ENCODE data around the gene KCNQ1OT1. TPM values are rescaled to one million over a fixed set of nuclear protein-coding genes. Genes with fewer than 3 reads are reported as not detected.

KCNQ1OT1 gene
- total RNA-seq, 1 donor = 2.7 TPM

DNA sequence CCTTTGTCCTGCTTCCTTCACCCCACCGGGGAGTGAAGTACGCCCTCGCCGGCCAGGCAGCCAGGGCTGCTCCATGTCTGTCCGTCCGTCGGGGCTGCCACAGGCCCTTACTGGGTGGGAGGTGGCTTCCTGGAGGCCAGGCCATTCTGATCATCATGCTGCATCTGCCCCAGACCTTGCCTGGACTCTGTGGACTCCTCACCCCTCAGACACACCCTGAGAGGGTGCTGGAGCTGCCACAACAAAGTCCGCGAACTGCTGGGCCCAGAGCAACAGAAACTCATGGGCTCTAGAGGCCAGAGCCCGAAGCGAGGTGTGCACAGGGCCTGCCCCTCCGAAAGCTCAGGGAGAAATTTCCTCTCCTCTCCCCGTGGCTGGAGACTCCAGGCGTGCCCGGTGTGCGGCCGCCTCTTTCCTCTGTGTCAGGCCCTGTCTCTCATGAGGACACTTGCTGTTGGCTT lies 124.2 kb downstream of the KCNQ1OT1 start:
- DNase-seq (ENCODE audit: low read depth in 2 of 3, low spot score in 2 of 3) = no peak

DNA sequence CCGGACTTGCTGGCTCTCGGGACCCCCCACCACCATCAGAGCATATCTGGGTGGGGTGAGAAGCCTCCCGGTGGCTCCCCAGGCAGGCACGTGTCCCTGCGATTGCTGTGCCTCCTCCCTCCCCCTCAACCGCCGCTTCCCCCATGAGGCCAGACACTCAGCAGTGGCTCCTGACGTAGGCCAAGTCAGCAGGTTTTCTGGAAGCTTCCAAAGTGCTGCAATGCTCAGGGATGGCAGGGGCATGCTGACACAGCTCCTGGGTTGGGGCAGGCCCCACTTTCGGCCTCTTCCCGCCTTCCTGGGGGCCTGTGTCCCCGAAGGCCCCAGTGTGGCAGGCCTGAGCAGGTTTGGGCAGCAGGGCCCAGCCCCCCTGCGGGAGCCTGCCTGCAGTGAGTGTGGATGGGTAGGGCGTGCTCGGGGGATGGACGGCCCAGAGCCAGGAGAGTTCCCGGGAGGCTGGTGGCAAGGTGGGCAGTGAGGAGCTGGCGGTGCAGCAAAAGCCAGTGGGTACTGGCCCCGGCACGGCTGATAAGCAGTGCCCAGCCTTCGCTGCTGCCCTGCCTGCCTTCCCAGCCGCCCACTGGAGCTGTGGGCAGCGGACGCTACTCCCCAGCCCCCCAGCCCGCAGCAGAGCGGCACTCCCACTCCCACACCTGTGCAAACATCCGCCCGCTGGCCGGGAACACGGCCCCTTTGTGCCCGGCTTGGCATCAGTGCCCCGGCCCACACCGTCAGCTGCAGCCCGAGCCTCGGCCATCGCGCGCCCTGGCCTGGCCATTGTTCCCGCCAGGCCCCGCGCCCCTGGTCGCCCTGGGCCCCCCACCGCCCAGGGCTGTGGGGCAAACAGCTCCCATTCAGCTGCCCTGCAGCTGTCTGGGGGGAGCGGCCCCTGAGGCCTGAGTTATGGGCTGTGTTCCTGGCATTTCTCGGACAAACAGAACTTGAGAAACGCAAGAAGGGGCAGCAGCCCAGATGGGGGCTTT lies 125.0 kb downstream of the KCNQ1OT1 start:
- no peak for DNase-seq (ENCODE audit: low read depth in 2 of 3, low spot score in 2 of 3)

DNA sequence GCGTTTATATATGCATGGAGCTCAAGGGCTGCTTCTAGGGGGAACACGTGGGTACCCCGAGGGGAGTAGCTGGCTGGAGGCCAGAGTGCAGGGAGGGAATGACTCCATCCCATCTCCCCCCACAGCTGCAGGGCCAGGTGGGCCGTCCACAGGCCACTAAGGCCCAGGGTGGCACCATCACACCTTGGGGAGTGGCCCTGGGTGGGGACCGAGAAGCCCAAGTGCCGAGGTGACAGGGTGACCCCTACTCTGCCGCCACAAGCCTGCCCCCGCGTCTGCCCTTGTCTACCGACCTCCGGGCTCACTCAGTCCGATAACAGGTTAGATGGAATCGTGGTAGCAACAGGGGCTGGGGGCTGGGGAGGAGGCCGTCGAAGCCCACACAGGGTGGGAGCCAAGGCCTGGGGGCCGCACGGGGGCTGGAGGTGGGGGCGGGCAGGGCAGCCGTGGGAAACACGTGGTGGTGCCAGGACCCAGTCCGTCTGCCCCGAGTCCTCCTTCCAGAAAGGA lies 125.7 kb downstream of the KCNQ1OT1 start:
- no peak for DNase-seq (ENCODE audit: low read depth in 2 of 3, low spot score in 2 of 3)

DNA sequence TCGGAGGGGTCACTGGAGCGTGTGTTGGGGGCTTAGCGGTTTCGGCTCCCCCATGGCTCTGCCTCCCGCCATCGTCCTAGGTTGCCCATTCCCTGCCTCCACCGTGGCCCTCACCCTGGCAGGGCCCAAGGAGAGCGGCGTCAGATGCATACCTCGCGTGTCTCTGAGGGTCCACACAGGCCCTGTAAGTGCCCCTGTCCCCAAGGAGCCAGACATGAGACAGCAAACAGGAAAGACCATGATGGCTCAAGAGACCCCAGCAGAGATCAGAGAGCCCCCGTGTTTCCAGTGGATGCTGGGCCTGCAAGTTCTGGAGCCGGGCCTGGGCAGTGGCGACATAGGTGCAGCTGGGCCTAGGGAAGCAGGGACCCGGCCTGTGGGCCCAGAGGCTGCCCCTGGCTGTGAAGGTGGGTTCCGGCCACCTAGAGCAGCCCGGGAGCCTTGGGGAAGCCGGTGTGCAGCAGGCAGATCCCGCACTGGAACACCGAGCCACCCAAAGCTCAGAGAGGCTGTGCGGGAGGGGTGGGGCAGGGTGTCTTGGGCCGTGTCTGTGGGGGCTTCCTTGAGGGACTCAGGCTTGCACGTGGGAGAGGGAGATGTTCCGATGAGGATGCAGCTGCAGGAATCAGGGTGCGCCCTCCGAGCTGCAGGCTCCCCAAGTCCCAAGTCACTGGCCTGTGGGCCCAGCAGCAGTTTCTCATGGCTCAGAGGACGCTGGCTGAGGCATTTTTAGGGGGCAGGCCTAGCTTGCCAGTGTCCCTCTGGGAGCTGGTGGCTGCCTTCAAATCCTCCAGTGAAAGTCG lies 126.4 kb downstream of the KCNQ1OT1 start:
- DNase-seq (ENCODE audit: low read depth in 2 of 3, low spot score in 2 of 3) = no peak

DNA sequence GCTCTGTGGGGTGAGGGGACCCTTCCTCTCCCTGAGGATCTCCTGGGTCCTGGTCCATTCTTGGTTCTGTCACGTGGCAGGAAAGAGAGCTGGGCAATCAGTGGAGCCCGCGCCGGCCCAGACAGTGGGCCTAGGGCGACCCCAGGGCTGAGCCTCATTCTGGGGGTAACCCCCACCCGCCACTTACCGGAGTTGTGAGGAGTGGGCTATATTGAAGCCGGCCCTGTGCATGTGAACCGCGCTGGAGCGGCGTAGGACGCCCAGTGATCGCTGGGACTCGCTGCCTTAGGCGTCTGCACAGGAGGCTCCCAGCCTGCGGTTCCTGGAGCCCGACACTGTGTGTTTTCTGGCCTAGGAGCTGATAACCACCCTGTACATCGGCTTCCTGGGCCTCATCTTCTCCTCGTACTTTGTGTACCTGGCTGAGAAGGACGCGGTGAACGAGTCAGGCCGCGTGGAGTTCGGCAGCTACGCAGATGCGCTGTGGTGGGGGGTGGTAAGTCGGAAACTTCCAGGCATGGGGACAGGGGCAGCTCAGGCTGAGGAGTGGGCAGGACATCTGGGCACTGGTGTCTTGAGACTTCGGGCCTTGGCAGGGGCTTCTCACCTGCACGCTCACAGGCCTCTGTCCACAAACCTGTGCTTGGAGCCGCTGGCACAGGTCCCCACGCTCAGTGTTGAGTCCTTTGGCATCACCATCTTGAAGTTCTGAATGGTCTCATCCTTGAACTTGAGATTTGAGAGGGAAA lies 127.1 kb downstream of the KCNQ1OT1 start:
- DNase-seq (ENCODE audit: low read depth in 2 of 3, low spot score in 2 of 3) = no peak

DNA sequence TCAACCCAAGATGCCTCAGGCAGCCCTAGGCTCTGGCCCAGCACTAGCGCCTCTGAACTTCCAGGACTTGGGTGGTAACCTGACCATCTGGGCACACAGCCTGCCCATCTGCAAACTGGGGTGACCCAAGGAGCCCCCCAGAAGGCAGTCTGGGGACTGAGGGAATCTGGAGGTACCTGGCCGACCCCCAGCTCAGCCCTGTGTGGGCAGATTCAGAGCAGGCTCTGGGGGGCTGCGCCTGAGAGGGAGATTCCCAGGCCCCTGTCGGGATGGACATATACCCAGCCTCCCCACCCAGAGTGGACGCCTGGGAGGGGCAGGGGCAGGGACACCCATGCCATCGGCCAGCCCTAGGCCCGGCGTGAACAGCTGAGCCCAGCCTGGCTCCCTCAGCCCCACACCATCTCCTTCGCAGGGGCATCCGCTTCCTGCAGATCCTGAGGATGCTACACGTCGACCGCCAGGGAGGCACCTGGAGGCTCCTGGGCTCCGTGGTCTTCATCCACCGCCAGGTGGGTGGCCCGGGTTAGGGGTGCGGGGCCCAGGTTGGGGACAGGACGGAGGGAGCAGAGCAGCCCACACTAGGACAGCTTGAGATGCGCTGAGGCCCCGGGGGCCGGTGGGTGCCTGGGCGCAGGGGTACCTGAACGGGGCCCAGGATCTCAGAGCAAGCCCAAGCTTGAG lies 128.1 kb downstream of the KCNQ1OT1 start:
- no peak for DNase-seq (ENCODE audit: low read depth in 2 of 3, low spot score in 2 of 3)

DNA sequence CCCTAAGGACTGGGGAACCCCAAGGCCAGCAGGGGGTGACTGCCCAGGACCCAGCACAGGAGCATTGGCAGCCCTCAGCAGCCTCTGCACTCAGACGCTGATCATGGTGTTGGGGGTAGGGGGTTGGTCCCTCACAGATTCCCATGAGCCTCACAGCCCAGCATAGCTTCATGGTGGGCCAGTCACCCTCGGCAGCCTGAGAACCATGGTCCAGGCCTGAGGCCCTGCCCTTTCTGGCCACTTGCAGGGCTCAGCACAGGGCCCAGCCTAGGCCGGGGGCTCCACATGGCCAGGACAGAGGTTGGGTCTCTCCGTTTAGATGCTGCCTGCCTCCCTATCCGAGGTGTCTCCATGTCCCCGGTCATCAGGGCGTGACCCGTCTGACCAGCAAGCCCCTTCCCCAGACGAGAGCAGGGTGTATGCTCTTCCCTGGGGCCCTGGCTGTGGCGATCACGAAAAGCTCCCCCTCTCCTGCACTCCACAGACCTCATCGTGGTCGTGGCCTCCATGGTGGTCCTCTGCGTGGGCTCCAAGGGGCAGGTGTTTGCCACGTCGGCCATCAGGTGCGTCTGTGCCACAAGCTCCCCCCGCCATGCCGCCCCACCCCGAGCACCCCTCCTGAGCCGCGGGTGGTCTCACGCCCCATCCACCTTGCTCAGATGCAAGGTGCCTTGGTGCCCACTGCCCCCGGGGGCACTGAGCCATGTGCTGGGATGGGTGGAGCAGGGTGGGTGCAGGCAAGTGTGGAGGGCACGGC lies 128.8 kb downstream of the KCNQ1OT1 start:
- no peak for DNase-seq (ENCODE audit: low read depth in 2 of 3, low spot score in 2 of 3)

DNA sequence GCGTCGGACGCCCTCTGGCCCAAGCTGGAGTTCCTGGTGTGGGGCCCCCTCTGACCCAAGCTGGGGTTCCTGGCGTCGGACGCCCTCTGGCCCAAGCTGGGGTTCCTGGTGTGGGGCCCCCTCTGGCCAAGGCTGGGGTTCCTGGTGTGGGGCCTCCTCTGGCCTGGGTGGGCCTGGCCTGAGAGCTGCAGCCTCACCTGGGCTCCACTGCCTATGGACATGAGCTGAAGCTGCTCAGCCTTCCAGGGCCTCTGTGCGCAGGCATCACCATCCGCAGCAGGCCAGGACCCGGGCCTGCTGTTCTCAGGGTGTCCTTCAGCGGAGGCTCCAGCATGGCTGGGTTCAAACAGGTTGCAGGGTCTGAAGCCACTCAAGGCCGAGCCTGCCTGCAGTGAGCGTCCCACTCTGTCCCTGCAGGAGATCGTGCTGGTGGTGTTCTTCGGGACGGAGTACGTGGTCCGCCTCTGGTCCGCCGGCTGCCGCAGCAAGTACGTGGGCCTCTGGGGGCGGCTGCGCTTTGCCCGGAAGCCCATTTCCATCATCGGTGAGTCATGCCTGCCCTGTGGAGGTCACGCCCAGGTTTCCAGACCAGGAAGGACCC lies 129.5 kb downstream of the KCNQ1OT1 start:
- no peak for DNase-seq (ENCODE audit: low read depth in 2 of 3, low spot score in 2 of 3)

DNA sequence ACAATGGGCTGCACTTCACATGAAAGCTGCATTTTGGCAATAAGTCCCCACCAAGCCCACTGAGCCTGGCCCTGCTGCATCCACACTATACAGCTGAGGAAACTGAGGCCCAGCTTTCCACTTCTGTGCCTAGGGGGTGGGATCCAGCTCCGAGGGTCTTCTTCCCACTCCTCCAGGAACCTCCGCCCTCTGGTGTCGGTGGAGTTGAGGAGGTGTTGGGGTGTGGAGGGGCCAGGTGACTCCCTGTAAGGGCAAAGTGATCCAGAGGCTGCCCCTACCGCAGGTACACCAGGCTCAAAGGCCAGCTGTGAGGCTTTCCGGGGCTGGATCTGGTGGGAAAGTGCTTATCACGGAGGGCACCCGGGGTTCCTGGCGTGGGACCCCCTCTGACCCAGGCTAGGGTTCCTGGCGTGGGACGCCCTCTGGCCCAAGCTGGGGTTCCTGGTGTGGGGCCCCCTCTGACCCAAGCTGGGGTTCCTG lies 130.0 kb downstream of the KCNQ1OT1 start:
- DNase-seq (ENCODE audit: low read depth in 2 of 3, low spot score in 2 of 3) = no peak

DNA sequence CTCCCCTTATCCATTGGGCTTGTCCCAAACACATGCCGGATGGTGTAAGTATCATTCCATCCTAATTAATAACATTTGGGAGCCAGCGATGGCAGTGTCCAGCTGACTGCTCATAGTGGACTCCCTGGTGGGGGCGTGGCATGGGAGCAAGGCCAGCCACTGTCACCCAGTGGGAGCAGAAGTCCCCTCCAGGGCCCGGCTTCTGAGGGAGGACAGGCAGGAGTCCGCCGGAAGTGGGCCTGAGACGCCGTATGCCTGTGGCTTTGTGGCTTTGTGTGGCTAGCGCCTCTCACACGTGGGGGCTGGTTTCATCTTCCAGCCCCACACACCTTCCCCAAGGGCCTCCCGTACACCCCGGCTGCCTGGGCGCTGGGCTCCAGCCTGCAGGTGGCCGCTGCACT lies 130.5 kb downstream of the KCNQ1OT1 start:
- no peak for DNase-seq (ENCODE audit: low read depth in 2 of 3, low spot score in 2 of 3)

DNA sequence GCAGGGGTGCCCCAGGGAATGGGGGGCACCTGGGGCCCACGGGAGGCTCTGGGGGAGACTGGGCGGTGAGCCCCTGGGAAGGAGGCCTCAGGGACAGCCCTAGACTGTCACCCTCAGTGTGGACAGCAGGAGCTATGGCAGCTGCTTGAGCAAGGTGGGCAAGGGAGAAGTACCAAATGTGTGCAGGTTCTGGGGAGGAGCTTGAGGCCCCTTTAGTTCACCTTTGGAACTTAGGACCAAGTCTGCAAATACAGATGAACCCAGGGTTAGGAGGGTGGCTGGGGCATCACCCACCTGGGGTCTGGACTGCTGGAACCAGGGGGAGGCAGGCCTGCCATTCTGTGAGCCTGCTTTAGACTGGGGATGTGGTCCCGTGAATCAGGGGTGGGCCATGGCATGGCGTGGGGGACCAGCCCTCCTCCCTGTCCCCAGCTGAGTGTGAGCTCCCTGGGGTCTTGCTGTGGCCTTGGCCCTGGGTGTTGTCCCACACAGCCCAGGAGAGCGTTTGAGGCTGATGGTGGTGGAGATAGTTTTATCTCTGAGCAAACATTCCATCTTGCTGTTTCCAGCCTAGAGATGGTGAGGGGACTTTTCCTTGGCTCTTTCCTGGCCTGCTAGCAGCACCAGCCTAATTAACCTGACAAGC lies 132.6 kb downstream of the KCNQ1OT1 start:
- no peak for DNase-seq (ENCODE audit: low read depth in 2 of 3, low spot score in 2 of 3)

DNA sequence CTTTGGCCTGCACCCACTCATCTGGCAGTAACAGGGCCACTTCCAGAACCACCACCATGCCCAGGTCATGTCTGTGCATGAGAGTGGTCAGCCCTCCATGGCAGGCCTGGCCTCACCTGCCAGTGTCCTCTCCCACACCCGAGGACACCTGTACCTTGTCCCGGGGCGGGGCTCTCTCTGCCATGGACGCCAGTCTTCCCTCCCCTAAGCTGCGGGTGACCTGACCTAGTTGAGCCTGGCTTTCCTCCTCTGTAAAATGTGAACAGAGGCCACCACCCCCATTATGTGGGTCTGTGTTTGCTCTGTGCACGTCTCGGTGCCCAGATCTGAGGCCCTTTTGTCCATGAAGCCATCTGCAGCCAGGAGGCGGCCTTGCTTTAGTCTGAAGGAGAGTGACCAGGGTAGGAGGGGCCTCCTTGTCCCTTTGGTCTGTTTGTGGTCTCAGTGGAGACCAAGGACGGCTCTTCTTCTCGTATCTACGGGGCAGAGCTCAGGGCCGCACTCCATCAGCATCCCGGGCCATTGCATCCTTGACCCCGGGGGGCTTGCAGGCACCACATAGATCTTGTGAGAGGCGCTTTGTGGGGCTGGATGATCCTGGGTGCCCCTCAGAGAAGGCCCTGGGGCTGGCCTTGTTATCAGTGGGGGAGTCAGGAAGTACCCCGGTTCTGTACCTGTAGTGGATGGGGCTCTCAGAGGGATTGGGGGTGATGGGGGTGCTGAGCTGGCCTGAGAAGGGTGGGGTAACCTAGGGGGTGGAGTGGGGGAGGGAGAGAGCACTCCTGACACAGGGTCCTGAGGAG lies 133.4 kb downstream of the KCNQ1OT1 start:
- no peak for DNase-seq (ENCODE audit: low read depth in 2 of 3, low spot score in 2 of 3)

DNA sequence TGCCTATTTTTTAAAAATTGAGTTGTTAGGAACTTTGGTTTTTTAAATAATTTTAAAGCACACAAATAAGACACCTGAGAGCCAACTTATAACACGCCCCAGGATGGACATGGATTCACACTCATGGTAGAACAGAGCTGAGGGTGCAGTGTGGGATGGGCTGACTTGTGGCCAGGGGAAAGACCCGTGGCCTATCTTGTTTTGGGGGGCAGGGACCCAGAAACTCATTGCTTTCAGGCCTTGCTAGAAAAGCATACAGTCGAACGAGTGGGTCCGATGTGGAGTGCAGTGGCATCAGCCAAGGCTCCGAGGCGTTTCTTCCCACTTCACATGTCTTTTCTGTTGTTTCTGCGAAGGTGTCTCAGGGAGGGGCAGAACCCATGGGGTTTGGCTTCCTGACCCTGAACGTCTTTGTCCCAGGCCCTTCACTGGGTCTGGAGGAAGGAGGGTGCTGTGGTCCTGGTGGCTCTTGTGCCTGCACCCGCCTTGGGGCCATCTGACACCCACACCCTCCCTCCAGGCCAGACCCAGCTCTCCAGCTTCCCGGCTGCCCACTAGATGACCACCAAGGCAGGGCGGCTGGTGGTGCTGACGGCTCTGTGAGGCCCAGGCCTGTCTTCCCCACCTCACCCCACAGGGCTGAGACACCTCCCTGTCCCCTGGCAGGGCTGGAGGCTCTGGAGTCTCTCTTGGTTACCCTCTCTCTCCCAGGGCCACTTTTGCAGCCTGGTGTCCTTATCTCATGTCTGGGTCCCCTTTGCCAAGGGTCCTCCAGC lies 134.2 kb downstream of the KCNQ1OT1 start:
- no peak for DNase-seq (ENCODE audit: low read depth in 2 of 3, low spot score in 2 of 3)

DNA sequence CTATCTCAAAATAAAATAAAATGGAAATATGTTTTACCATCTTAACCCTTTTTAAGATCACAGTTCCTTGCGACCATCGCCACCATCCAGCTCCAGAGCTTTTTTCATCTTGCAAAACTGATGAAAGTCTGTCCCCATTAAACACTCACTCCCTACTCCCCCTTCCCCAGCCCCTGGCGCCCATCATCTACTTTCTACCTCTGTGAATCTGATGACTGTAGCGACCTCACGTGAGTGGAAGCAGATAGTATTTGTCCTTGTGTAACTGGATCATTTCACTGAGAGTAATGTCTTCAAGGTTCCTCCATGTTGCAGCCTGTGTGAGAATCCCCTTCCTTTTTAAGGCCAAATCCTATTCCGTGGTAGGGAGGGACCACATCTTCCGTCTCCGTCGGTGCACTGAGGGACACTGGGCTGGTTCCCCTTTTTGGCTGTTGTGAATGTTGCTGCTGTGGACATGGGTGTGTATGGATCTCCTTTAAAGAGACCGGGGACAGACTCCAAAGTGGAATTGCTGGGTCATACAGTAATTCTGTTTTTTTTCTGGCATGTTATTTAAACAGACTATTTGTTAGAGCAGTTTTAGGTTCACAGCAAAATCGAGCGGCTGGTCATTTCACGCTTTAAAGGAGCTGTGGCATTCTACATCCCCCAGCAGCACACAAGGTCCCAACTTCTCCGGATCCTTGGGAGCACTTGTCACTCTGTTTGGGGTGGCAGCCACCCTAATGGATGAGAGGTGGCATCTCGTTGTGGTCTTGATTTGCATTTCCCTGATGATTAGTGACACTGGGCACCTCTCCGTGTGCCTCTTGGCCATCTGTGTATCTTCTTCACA lies 135.0 kb downstream of the KCNQ1OT1 start:
- no peak for DNase-seq (ENCODE audit: low read depth in 2 of 3, low spot score in 2 of 3)

DNA sequence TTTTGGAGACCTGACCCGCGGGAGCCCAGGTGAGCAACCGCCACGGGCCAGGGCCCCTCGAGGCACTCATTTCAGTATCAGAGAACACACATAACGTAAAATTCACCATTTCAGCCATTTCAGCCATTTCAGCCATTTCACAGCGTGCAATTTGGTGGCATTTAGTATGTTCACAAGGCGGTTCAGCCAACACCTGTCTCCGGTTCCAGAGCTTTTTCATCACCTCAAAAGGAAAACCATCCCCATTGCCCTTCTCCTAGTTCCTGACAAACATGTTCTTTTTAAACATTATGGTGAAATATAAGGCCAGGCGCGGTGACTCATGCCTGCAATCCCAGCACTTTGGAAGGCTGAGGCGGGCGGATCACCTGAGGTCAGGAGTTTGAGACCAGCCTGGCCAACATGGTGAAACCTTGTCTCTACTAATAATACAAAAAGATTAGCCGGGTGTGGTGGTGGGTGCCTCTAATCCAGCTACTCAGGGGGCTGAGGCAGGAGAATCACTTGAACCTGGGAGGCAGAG lies 135.7 kb downstream of the KCNQ1OT1 start:
- no peak for DNase-seq (ENCODE audit: low read depth in 2 of 3, low spot score in 2 of 3)

Data from hematopoietic multipotent progenitor cell (in vitro differentiated cells).